GM18909 (cell line): ENCODE data around the gene ST6GALNAC4.
A peak's percentile ranks its signal among the peaks of the same experiment; 100 is the strongest.

Experiments used
- ATAC-seq: cut with Tn5 transposase; IDR thresholded peaks from one replicate; pipeline ENCODE4 v1.9.1; 2021; ENCODE audit warnings: mild to moderate bottlenecking; ENCODE audit not compliant: unreplicated experiment, poor library complexity

Gene ST6GALNAC4

GRCh38 chr9:127931092-127931881 lies 14.4 kb upstream of the ST6GALNAC4 start:
- peak; percentile 35 for ATAC-seq

DNA sequence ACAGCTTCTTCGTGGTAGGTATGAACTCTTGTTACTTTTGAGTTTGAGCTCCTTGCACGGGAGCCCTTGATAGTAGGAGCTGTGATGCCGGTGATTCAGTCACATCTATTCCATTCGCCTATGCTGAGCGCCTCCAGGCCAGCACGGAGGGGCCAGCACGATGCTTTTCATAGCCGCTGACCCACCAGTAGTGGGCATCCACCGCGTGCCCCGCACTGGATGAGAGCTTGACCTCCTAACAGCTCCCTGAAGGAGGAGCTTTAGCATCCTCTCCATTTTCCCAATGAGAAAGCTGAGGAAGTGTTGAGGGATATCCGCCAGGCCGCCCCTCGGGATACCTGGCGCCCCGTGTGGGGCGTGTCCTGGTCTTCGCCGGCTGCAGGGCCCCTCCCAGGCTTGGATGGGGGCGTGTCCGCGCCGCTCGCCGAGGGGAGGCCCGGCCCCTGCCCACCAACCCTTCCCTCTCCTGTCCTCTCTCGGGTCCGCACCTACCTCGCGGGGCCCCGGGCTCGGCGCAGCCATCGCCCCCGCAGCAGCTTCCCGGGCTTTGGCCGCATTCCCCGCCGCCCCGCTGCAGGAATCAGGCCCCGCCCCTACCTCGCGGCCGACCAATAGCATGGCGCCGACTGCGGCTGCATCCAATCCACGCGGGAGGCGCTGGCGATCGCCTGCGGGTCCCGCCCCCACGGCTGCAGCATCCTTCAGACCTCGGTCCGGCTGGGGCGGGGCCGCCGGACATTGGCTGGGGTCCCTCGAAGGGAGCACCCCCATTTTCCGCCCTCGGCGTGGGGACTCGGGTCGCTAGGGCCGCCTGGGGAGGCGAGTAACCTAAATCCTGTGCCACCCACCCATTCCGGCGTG lies 13.6 kb upstream of the ST6GALNAC4 start, which contains the start of gene PIP5KL1:
Gene PIP5KL1, minus strand, starts transcription at position 547 of the 861 bp plus-strand sequence. Its CDS starts 25 bp downstream, at position 522.
- ATAC-seq: peak; percentile 75

GRCh38 chr9:127929625-127929979 lies 12.8 kb upstream of the ST6GALNAC4 start:
- ATAC-seq: no peak

DNA sequence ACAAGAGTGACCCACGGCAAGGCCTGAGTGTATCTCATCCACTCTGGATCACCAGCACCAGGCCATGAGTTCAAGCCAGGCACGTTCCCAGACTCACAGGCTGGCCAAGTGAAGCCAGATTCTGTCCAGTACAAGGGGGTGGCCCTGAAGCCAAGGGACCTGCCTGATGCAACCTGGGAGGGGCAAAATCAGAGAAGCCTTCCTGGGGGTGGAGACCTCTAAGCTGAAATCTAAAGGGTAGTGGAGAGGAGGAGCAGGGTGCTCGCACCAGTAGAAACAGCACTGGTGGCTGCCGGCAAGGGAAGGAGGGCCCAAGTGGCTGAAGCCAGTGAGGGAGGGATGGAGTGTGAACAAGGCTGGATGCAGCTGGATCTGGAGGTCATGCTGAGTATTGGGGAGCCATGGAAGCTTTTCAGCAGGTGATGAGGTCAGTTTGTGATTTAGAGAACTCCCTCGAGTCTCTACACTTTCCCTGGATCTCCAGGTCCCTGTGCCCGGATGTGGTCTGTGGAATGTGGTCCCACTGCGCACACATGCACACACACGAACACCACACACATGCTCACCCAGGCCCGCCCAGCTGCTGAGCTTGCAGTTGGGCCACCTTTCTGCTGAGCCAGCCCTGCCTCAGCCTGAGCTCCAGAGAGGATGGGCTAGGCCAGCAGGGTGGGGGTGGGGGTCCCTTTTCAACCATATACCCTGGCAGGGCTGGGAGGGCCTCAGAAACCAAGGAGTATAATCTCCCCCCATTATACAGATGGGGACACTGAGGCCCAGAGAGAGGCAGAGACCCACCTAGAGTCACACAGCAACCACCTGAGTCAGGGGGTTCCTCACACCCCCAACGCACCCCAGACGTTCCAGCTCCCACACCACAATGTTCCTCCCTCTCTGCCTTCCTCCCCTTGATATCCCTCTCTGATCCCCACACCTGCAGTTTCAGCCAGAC lies 12.1 kb upstream of the ST6GALNAC4 start:
- ATAC-seq: no peak

- ATAC-seq: no peak
These were observed 11.3 kb upstream of the ST6GALNAC4 start for GRCh38 chr9:127927988-127928675.

- ATAC-seq: no peak
These were observed 10.6 kb upstream of the ST6GALNAC4 start for GRCh38 chr9:127927201-127927987.

DNA sequence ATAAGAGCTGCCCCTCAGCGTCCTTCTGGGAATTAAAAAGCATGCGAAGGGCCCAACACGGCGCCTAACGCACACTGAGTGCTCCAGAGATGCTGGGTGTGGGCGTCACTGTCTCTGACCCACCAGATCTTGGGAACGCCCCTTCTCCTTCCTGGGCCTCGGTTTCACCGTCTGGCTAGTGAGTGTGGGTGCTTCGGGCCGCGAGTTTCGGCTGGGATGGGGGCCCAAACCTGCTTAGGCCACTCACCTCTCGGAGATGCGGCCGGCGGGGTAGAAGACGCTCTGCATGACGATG lies 10.0 kb upstream of the ST6GALNAC4 start:
- ATAC-seq: no peak

- ATAC-seq: no peak
These were observed 9.4 kb upstream of the ST6GALNAC4 start for GRCh38 chr9:127925959-127926905.

GRCh38 chr9:127924736-127925444 lies 8.0 kb upstream of the ST6GALNAC4 start:
- no peak for ATAC-seq

GRCh38 chr9:127923771-127924170 lies 6.9 kb upstream of the ST6GALNAC4 start:
- no peak for ATAC-seq

GRCh38 chr9:127923046-127923445 lies 6.2 kb upstream of the ST6GALNAC4 start:
- no peak for ATAC-seq

DNA sequence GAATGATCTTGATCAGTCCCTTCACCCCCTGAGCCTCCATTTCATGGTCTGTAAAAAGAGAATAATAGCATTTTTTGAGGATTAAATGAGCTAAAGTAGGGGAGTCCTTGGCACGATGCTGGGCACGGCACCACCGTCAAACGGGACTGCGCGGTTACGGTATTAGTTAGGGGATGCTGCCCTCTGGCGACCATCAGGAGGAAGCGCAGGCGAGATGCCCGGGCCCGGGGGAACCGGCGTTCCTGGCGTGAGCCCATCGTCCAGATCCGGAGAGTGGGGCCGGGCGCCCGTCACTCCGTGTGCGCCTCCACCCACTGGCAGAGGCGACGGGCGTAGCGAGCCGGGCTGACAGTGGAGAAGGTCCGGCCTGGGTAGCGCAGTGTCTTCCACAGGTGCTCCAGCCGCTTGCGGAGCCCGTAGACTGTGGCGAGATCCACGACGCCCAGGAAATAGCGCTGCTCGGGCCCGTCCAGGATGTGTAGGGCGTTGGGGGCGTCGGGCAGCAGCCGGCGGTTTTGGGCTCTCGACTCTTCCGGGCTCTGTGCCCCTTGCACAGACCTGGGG lies 4.8 kb upstream of the ST6GALNAC4 start:
- no peak for ATAC-seq

DNA sequence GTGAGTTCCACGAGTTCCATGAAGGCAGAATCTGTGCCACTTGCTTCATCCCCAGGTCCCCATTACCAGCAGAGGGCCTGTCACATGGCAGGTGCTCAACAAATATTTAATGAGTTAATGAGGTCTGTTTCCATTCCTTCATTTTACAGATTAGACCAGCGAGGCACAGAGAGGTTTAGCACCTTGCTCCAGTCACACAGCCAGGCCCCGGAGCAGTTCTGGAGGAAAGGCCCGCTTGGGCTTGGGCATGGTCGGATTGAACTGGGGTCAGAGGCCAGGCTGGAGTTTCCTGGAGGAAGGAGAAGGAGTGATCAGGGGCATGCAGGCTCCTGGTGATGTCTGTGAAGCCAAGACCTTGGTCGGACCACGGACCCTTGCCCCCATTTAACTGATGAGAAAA lies 4.0 kb upstream of the ST6GALNAC4 start:
- no peak for ATAC-seq

- ATAC-seq: no peak
These were observed 2.5 kb upstream of the ST6GALNAC4 start for GRCh38 chr9:127919253-127919815.

GRCh38 chr9:127918183-127919107 lies 1.6 kb upstream of the ST6GALNAC4 start:
- ATAC-seq: no peak

DNA sequence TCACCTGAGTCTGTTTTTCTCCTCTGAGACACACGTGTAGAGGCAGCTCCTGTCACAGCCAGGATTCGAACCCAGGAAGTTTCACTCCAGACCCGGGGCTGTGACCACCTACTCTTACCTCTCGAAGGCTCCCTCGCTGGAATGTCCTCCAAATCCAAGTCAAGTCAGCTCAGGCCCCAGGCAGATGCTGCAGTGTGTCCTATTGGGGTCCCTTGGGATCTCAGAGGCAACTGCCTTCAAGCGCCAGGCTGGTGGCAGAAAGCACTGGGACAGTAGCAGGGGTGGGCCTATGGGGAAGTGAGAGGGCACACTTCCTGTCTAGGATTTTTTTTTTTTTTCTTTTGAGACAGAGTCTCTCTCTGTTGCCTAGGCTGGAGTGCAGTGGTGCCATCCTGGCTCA lies 762 bp upstream of the ST6GALNAC4 start:
- peak; percentile 20 for ATAC-seq
